ENCODE results near the gene SPRR1A. TPM values are rescaled to one million over a fixed set of nuclear protein-coding genes. Genes with fewer than 3 reads are reported as not detected.

The SPRR1A gene
- total and polyA plus RNA-seq, 12 donors = not detected

- ATAC-seq (no peak), DNase-seq (no peak)
- no peak overlapping the region for H3K4me3 ChIP-seq
- no peak overlapping the region for H3K27ac ChIP-seq
- no peak for TF ChIP-seq CTCF (IDR thresholded peaks at IDR 0.05)
- no peaks in the 10 kb centered on the region for H3K36me3 ChIP-seq
- H3K4me1 ChIP-seq = no peaks in the 10 kb centered on the region
- H3K9me3 ChIP-seq = peaks cover 0 to 4% (median 0%) of the 10 kb centered on the region in 11 donors
- 39 to 45% methylated on average over 3 of the region's 3 CpGs for WGBS, 2 donors
- peaks cover 0 to 6% (median 0%) of the 10 kb centered on the region in 7 donors for H3K27me3 ChIP-seq
- intact Hi-C loops (cut with DNase I) = no loop called here
Observed at GRCh38 chr1:153032677-153033308, 48.9 kb downstream of the SPRR1A start.

DNA sequence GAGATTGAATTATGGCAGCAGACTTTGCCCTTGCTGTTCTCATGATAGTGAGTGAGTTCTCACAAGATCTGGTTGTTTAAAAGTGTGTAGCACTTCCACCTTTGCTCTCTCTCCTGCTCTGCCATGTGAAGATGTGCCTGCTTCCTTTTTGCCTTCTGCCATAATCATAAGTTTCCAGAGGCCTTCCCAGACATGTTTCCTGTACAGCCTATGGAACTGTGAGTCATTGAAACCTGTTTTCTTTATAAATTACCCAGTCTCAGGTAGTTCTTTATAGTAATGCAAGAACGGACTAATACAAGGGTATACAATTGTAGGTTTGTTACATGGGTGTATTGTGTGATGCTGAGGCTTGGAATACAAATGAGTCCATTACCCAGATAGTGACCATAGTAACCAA is 51.3 kb downstream of the SPRR1A start:
- 80 to 88% methylated on average over 1 of the region's 1 CpG for WGBS, 2 donors
- peaks cover 0 to 6% (median 0%) of the 10 kb centered on the region in 7 donors for H3K27me3 ChIP-seq
- H3K4me3 ChIP-seq = no peak overlapping the region
- no peak for TF ChIP-seq CTCF (IDR thresholded peaks at IDR 0.05)
- no peaks in the 10 kb centered on the region for H3K4me1 ChIP-seq
- no peak overlapping the region for H3K27ac ChIP-seq
- DNase-seq (no peak), ATAC-seq (no peak)
- no peaks in the 10 kb centered on the region for H3K36me3 ChIP-seq
- H3K9me3 ChIP-seq = peaks cover 0 to 3% (median 0%) of the 10 kb centered on the region in 11 donors
- intact Hi-C loops (cut with DNase I) = no loop called here

Other genes starting within 250 kb of the SPRR1A start
- not detected for gene KPRP, start 226.1 kb upstream of the SPRR1A start, total RNA-seq
- not detected for gene KPRP, start 226.1 kb upstream of the SPRR1A start, polyA plus RNA-seq
- gene LCE1F, start 208.9 kb upstream of the SPRR1A start, total RNA-seq = not detected
- gene LCE1F, start 208.9 kb upstream of the SPRR1A start, polyA plus RNA-seq = not detected
- not detected for gene LCE1E, start 197.8 kb upstream of the SPRR1A start, total RNA-seq
- gene LCE1E, start 197.8 kb upstream of the SPRR1A start, polyA plus RNA-seq = not detected
- gene LCE1D, start 187.4 kb upstream of the SPRR1A start, total RNA-seq = not detected
- not detected for gene LCE1D, start 187.4 kb upstream of the SPRR1A start, polyA plus RNA-seq
- not detected for gene LCE1C, start 177.4 kb upstream of the SPRR1A start, total RNA-seq
- not detected for gene LCE1C, start 177.4 kb upstream of the SPRR1A start, polyA plus RNA-seq
- gene LCE1B, start 172.1 kb upstream of the SPRR1A start, total RNA-seq = not detected
- gene LCE1B, start 172.1 kb upstream of the SPRR1A start, polyA plus RNA-seq = not detected
- gene LCE1A, start 156.6 kb upstream of the SPRR1A start, total RNA-seq = not detected
- gene LCE1A, start 156.6 kb upstream of the SPRR1A start, polyA plus RNA-seq = not detected
- gene LCE6A, start 141.2 kb upstream of the SPRR1A start, total RNA-seq = not detected
- gene LCE6A, start 141.2 kb upstream of the SPRR1A start, polyA plus RNA-seq = not detected
- not detected for gene LCE7A, start 124.1 kb upstream of the SPRR1A start, total RNA-seq
- gene LCE7A, start 124.1 kb upstream of the SPRR1A start, polyA plus RNA-seq = not detected
- gene SMCP, start 105.8 kb upstream of the SPRR1A start, total RNA-seq = not detected
- not detected for gene SMCP, start 105.8 kb upstream of the SPRR1A start, polyA plus RNA-seq
- gene IVL, start 75.5 kb upstream of the SPRR1A start, total RNA-seq = not detected
- under 1 TPM in 1 of 2 donors, not detected in 1; 0.06 TPM for gene IVL, start 75.5 kb upstream of the SPRR1A start, polyA plus RNA-seq
- not detected for gene SPRR5, start 36.9 kb upstream of the SPRR1A start, total RNA-seq
- not detected for gene SPRR5, start 36.9 kb upstream of the SPRR1A start, polyA plus RNA-seq
- gene SPRR4, start 13.4 kb upstream of the SPRR1A start, total RNA-seq = not detected
- gene SPRR4, start 13.4 kb upstream of the SPRR1A start, polyA plus RNA-seq = not detected
- gene SPRR3, start 17.7 kb downstream of the SPRR1A start, total RNA-seq = not detected
- gene SPRR3, start 17.7 kb downstream of the SPRR1A start, polyA plus RNA-seq = 1 to 10 TPM in 1 of 2 donors, not detected in 1; 2.6 TPM
- gene SPRR1B, start 47.1 kb downstream of the SPRR1A start, total RNA-seq = not detected
- under 1 TPM in 1 of 2 donors, not detected in 1; 0.30 TPM for gene SPRR1B, start 47.1 kb downstream of the SPRR1A start, polyA plus RNA-seq
- gene SPRR2D, start 57.0 kb downstream of the SPRR1A start, total RNA-seq = not detected
- under 1 TPM in 1 of 2 donors, not detected in 1; 0.14 TPM for gene SPRR2D, start 57.0 kb downstream of the SPRR1A start, polyA plus RNA-seq
- gene SPRR2A, start 73.4 kb downstream of the SPRR1A start, total RNA-seq = not detected
- gene SPRR2A, start 73.4 kb downstream of the SPRR1A start, polyA plus RNA-seq = under 1 TPM in 1 of 2 donors, not detected in 1; 0.35 TPM
- not detected for gene SPRR2B, start 87.5 kb downstream of the SPRR1A start, total RNA-seq
- gene SPRR2B, start 87.5 kb downstream of the SPRR1A start, polyA plus RNA-seq = not detected
- gene SPRR2E, start 110.4 kb downstream of the SPRR1A start, total RNA-seq = not detected
- under 1 TPM in 1 of 2 donors, not detected in 1; 0.22 TPM for gene SPRR2E, start 110.4 kb downstream of the SPRR1A start, polyA plus RNA-seq
- not detected for gene SPRR2F, start 129.4 kb downstream of the SPRR1A start, total RNA-seq
- gene SPRR2F, start 129.4 kb downstream of the SPRR1A start, polyA plus RNA-seq = not detected
- gene SPRR2G, start 166.8 kb downstream of the SPRR1A start, total RNA-seq = not detected
- gene SPRR2G, start 166.8 kb downstream of the SPRR1A start, polyA plus RNA-seq = not detected
- not detected for gene LELP1, start 219.3 kb downstream of the SPRR1A start, total RNA-seq
- gene LELP1, start 219.3 kb downstream of the SPRR1A start, polyA plus RNA-seq = not detected
- gene PRR9, start 233.5 kb downstream of the SPRR1A start, total RNA-seq = not detected
- gene PRR9, start 233.5 kb downstream of the SPRR1A start, polyA plus RNA-seq = not detected